HepG2 (cell line): Measurements from ENCODE around the gene GPN1. TPM values are rescaled to one million over a fixed set of nuclear protein-coding genes. Genes with fewer than 3 reads are reported as not detected.
A peak's percentile ranks its signal among the peaks of the same experiment; 100 is the strongest.

ENCODE experiments used
- AHR ChIP-seq: IDR thresholded peaks from 2 replicates; pipeline ENCODE4 v1.6.1; 2018; ENCODE audit warnings: missing genetic modification reagents, missing compliant biosample characterization
- HNRNPK ChIP-seq: fragments of 200-400 bp; formaldehyde crosslinking; IDR thresholded peaks from 2 replicates; pipeline ENCODE4 v1.6.1; 2018; ENCODE audit warnings: low read length, low read depth, moderate library complexity, mild to moderate bottlenecking; ENCODE audit not compliant: poor library complexity, severe bottlenecking
- HOXD1 ChIP-seq: sonication (generic); formaldehyde crosslinking; IDR thresholded peaks from 2 replicates; pipeline ENCODE4 v1.5.0; 2020; ENCODE audit warnings: missing genetic modification reagents
- MIXL1 ChIP-seq: IDR thresholded peaks from 2 replicates; pipeline ENCODE4 v1.6.1; 2016
- NCOR1 ChIP-seq: fragments of 200-600 bp; sonication (generic); IDR thresholded peaks from 2 replicates; pipeline ENCODE4 v1.7.0; 2017; ENCODE audit warnings: antibody characterized with exemption, low read length, borderline replicate concordance
- NFE2L2 ChIP-seq: fragments of 150-350 bp; IDR thresholded peaks from 2 replicates; pipeline ENCODE4 v1.6.1; 2014; ENCODE audit warnings: low read length
- NFIC ChIP-seq: IDR thresholded peaks from 2 replicates; pipeline ENCODE4 v1.6.1; 2012; ENCODE audit warnings: mild to moderate bottlenecking, low read length, inconsistent platforms
- NFKBIZ ChIP-seq: IDR thresholded peaks from 2 replicates; pipeline ENCODE4 v1.6.1; 2018; ENCODE audit warnings: missing genetic modification reagents, missing compliant biosample characterization
- NFYB ChIP-seq: sonication (generic); formaldehyde crosslinking; IDR thresholded peaks from 2 replicates; pipeline ENCODE4 v1.4.0; 2020; ENCODE audit warnings: missing genetic modification reagents
- NPAS2 ChIP-seq: sonication (generic); formaldehyde crosslinking; IDR thresholded peaks from 2 replicates; pipeline ENCODE4 v1.8.0; 2022; ENCODE audit warnings: mild to moderate bottlenecking, missing genetic modification reagents, borderline replicate concordance
- PCBP1 ChIP-seq: fragments of 200-400 bp; formaldehyde crosslinking; IDR thresholded peaks from 2 replicates; pipeline ENCODE4 v1.6.1; 2017; ENCODE audit warnings: mild to moderate bottlenecking, low read depth, low read length, borderline replicate concordance
- PHB2 ChIP-seq: fragments of 450-650 bp; IDR thresholded peaks from 2 replicates; pipeline ENCODE4 v1.6.1; 2018; ENCODE audit not compliant: partially characterized antibody
- POGK ChIP-seq: sonication (generic); formaldehyde crosslinking; conservative IDR thresholded peaks from 2 replicates; pipeline ENCODE4 v1.8.0; 2022; ENCODE audit warnings: mild to moderate bottlenecking, moderate library complexity, missing genetic modification reagents
- RARG ChIP-seq: sonication (generic); formaldehyde crosslinking; IDR thresholded peaks from 2 replicates; pipeline ENCODE4 v1.4.0; 2020; ENCODE audit warnings: low read depth, mild to moderate bottlenecking, missing genetic modification reagents
- SALL2 ChIP-seq: sonication (generic); formaldehyde crosslinking; IDR thresholded peaks from 2 replicates; pipeline ENCODE4 v1.8.1; 2023; ENCODE audit warnings: mild to moderate bottlenecking, missing genetic modification reagents, inconsistent platforms
- SIX1 ChIP-seq: sonication (generic); formaldehyde crosslinking; IDR thresholded peaks from 2 replicates; pipeline ENCODE4 v1.4.0; 2020; ENCODE audit warnings: missing genetic modification reagents, borderline replicate concordance
- TBL1XR1 ChIP-seq: fragments of 150-350 bp; IDR thresholded peaks from 2 replicates; pipeline ENCODE4 v1.6.1; 2014; ENCODE audit warnings: borderline replicate concordance, low read length; ENCODE audit not compliant: partially characterized antibody
- THAP11 ChIP-seq: IDR thresholded peaks from 2 replicates; pipeline ENCODE4 v1.6.1; 2016; ENCODE audit warnings: missing biosample characterization, missing genetic modification reagents
- ZBTB1 ChIP-seq: sonication (generic); formaldehyde crosslinking; IDR thresholded peaks from 2 replicates; pipeline ENCODE4 v1.4.0; 2020; ENCODE audit warnings: missing genetic modification reagents, borderline replicate concordance
- ZBTB44 ChIP-seq: sonication (generic); formaldehyde crosslinking; IDR thresholded peaks from 2 replicates; pipeline ENCODE4 v1.4.0; 2020; ENCODE audit warnings: missing genetic modification reagents
- ZMAT3 ChIP-seq: sonication (generic); formaldehyde crosslinking; conservative IDR thresholded peaks from 2 replicates; pipeline ENCODE4 v1.7.0; 2021; ENCODE audit warnings: missing genetic modification reagents
- ZNF17 ChIP-seq: sonication (generic); formaldehyde crosslinking; IDR thresholded peaks from 2 replicates; pipeline ENCODE4 v1.5.0; 2020; ENCODE audit warnings: mild to moderate bottlenecking, missing genetic modification reagents
- ZNF225 ChIP-seq: sonication (generic); formaldehyde crosslinking; IDR thresholded peaks from 2 replicates; pipeline ENCODE4 v1.4.0; 2020; ENCODE audit warnings: mild to moderate bottlenecking, missing genetic modification reagents
- ZNF256 ChIP-seq: sonication (generic); formaldehyde crosslinking; conservative IDR thresholded peaks from 2 replicates; pipeline ENCODE4 v1.4.0; 2020; ENCODE audit warnings: missing genetic modification reagents
- ZNF260 ChIP-seq: sonication (generic); formaldehyde crosslinking; IDR thresholded peaks from 2 replicates; pipeline ENCODE4 v1.4.0; 2020; ENCODE audit warnings: missing genetic modification reagents, low read depth, mild to moderate bottlenecking, borderline replicate concordance
- ZNF337 ChIP-seq: sonication (generic); formaldehyde crosslinking; IDR thresholded peaks from 2 replicates; pipeline ENCODE4 v1.5.1; 2020; ENCODE audit warnings: missing genetic modification reagents, low read depth, mild to moderate bottlenecking, borderline replicate concordance
- ZNF468 ChIP-seq: sonication (generic); formaldehyde crosslinking; IDR thresholded peaks from 2 replicates; pipeline ENCODE4 v1.8.0; 2022; ENCODE audit warnings: mild to moderate bottlenecking, moderate library complexity, missing genetic modification reagents
- ZNF564 ChIP-seq: sonication (generic); formaldehyde crosslinking; IDR thresholded peaks from 2 replicates; pipeline ENCODE4 v1.8.1; 2023; ENCODE audit warnings: mild to moderate bottlenecking, missing genetic modification reagents
- ZNF839 ChIP-seq: sonication (generic); formaldehyde crosslinking; IDR thresholded peaks from 2 replicates; pipeline ENCODE4 v1.4.0; 2020; ENCODE audit warnings: missing genetic modification reagents, mild to moderate bottlenecking, borderline replicate concordance
- polyA plus RNA-seq, 8 experiments: library from polyadenylated mRNA; depleted of rRNA in 3 of 8; stranded (reverse) in 7 of 8; unstranded in 1 of 8; fragments of >200 nt; fragmentation: Illumina TruSeq in 4 of 8; extraction: Trizol in 4 of 8; gene quantifications; 2 replicates each; pipeline versions ENCODE4 v1.2.1 to v1.2.3, GENCODE V29; 2011 to 2016; ENCODE audit warnings: low read depth in 4 of 8, missing spikeins in 1 of 8, mixed read lengths in 1 of 8; ENCODE audit not compliant: insufficient read depth in 1 of 8
- total RNA-seq, 5 experiments: library from RNA; depleted of rRNA; stranded (reverse); fragments of >200 nt; fragmentation: Illumina TruSeq; extraction: Trizol; gene quantifications; 2 replicates each; pipeline ENCODE4 v1.2.3, GENCODE V29; 2016; ENCODE audit warnings: low read depth in 1 of 5

Gene GPN1
- total and polyA plus RNA-seq, 2 of the 13 experiments (the other 11 are each of a cell fraction or from before 2014, with no cell fraction given): 54.5 to 62.7 TPM

- TF ChIP-seq NFKBIZ (CRISPR knock-in tag): peak; percentile 92
- peak; percentile 90; the same call in 1 of the 2 replicates for TF ChIP-seq HOXD1 (CRISPR knock-in tag)
- TF ChIP-seq THAP11: peak; percentile 95
- TF ChIP-seq POGK (CRISPR knock-in tag): peak; percentile 95
- peak; percentile 85; the same call in 1 of the 2 replicates for TF ChIP-seq NCOR1
- no peak for TF ChIP-seq ZNF17 (CRISPR knock-in tag)
- TF ChIP-seq SIX1: 0 out of 2 replicates have a peak, but pooled peaks have one; percentile 18
- TF ChIP-seq ZBTB44 (CRISPR knock-in tag): peak; percentile 37; the same call in 1 of the 2 replicates
- TF ChIP-seq ZNF468 (CRISPR knock-in tag): no peak
- TF ChIP-seq ZNF225: peak; percentile 94; the same call in 1 of the 2 replicates
- TF ChIP-seq ZNF564 (CRISPR knock-in tag): peak; percentile 25; the same call in 1 of the 2 replicates
- no peak for TF ChIP-seq HNRNPK
- TF ChIP-seq ZNF256: peak; percentile 37; the same call in 1 of the 2 replicates
- TF ChIP-seq NPAS2: no peak
- TF ChIP-seq MIXL1 (CRISPR knock-in tag): peak; percentile 92
- TF ChIP-seq ZNF337 (CRISPR knock-in tag): peak; percentile 92; the same call in 1 of the 2 replicates
- no peak for TF ChIP-seq RARG (CRISPR knock-in tag)
- peak; percentile 63 for TF ChIP-seq TBL1XR1
- peak; percentile 84 for TF ChIP-seq NFIC
- TF ChIP-seq ZNF260 (CRISPR knock-in tag): 0 out of 2 replicates have a peak, but pooled peaks have one; percentile 28
- TF ChIP-seq SALL2 (CRISPR knock-in tag): peak; percentile 86
- peak; percentile 88; the same call in 1 of the 2 replicates for TF ChIP-seq AHR (CRISPR knock-in tag)
- peak; percentile 90 for TF ChIP-seq ZMAT3 (CRISPR knock-in tag)
- TF ChIP-seq PCBP1: no peak; the same call in 1 of the 2 replicates
- TF ChIP-seq PHB2: no peak
- TF ChIP-seq NFE2L2: peak; percentile 18; the same call in 1 of the 2 replicates
- TF ChIP-seq ZNF839: peak; percentile 98; the same call in 1 of the 2 replicates
- no peak for TF ChIP-seq ZBTB1
- TF ChIP-seq NFYB (CRISPR knock-in tag): peak; percentile 57
Measured at GRCh38 chr2:27663285-27664153, 34.7 kb downstream of the GPN1 start, which contains the start of the genes SLC4A1AP and SUPT7L (continued).
